RWPE2 (cell line): ENCODE data around the gene PAN3.

Experiments
- ATAC-seq: fragments of 200-7000 bp; cut with Tn5 transposase; 3 replicates; pipeline ENCODE4 v1.9.1; 2021; ENCODE audit warnings: low read depth
- DNase-seq: peaks from one replicate; pipeline ENCODE4 v3.0.0-alpha.2; 2020; ENCODE audit warnings: low spot score
- H3K27ac ChIP-seq: fragments of 450-650 bp; 2 replicates; pipeline ENCODE4 v1.5.1; 2017; ENCODE audit warnings: mild to moderate bottlenecking; ENCODE audit not compliant: poor library complexity, severe bottlenecking
- H3K27me3 ChIP-seq: fragments of 250-450 bp; sonication (Bioruptor Pico); 2 replicates; pipeline ENCODE4 v1.5.1; 2021; ENCODE audit warnings: mild to moderate bottlenecking, moderate library complexity; ENCODE audit not compliant: insufficient read depth, poor library complexity, severe bottlenecking
- H3K36me3 ChIP-seq: fragments of 250-450 bp; sonication (Bioruptor Pico); 2 replicates; pipeline ENCODE4 v1.5.1; 2020; ENCODE audit warnings: low read depth, mild to moderate bottlenecking, moderate library complexity
- H3K4me1 ChIP-seq: fragments of 250-450 bp; sonication (Bioruptor Pico); 2 replicates; pipeline ENCODE4 v1.5.1; 2021; ENCODE audit warnings: mild to moderate bottlenecking, moderate library complexity; ENCODE audit not compliant: insufficient read depth, poor library complexity, severe bottlenecking
- H3K4me3 ChIP-seq: fragments of 250-450 bp; sonication (Bioruptor Pico); 2 replicates; pipeline ENCODE4 v1.5.1; 2021; ENCODE audit warnings: mild to moderate bottlenecking, moderate library complexity; ENCODE audit not compliant: severe bottlenecking
- H3K9me3 ChIP-seq: fragments of 250-450 bp; sonication (Bioruptor Pico); 2 replicates; pipeline ENCODE4 v1.5.1; 2021; ENCODE audit warnings: mild to moderate bottlenecking, moderate library complexity; ENCODE audit not compliant: severe bottlenecking
- CTCF ChIP-seq: fragments of 450-650 bp; IDR thresholded peaks from one replicate; pipeline ENCODE4 v1.5.1; 2017; ENCODE audit warnings: mild to moderate bottlenecking, moderate library complexity; ENCODE audit not compliant: poor library complexity, severe bottlenecking

Gene PAN3

DNA sequence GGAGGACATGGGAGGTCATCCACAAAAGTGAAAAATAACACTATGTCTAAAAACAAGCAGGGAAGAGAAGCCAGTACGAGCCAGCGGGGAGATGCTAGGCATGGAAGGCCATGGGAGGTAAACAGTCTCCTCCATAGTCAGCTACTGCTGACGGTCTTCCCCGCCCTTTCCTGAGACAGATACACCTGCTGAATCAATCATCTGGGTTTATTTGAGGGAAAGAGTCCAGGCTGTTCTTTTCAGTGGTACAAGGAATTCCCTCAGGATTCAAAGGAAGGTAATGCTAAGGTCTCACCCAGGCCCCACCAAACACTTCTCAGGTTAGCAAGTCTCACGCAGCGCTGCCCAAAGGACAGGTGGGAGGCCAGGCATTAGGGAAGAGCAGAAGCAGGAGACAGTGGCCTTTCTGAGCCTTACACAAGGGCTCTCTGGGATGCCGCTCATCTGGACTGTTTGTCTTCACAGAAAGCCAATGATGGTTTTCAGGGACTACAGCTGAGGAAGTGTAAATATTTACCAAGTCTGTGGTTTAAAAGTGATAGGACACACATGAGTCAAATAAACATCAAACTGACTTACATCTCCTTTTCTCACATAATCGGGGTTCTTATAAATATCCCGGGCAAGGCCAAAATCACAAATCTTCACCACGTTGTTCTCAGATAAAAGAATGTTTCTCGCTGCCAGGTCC lies 182.7 kb downstream of the PAN3 start:
- no peak for ATAC-seq
- Histone ChIP-seq H3K27ac (no peak overlapping the region), H3K36me3 (no peaks in the 10 kb centered on the region), H3K4me1 (no peaks in the 10 kb centered on the region), H3K9me3 (no peaks in the 10 kb centered on the region), H3K4me3 (no peak overlapping the region), H3K27me3 (no peaks in the 10 kb centered on the region)
- TF ChIP-seq CTCF, result no peak
- no peak for DNase-seq

- ATAC-seq (no peak), DNase-seq (no peak)
- TF ChIP-seq CTCF, result no peak
- Histone ChIP-seq H3K27me3 (no peaks in the 10 kb centered on the region), H3K4me1 (no peaks in the 10 kb centered on the region), H3K27ac (no peak overlapping the region), H3K9me3 (no peaks in the 10 kb centered on the region), H3K36me3 (no peaks in the 10 kb centered on the region), H3K4me3 (no peak overlapping the region)
Observed at GRCh38 chr13:28321756-28322155, 183.4 kb downstream of the PAN3 start.

- DNase-seq, result no peak
- H3K4me1 ChIP-seq, result no peaks in the 10 kb centered on the region
Observed at GRCh38 chr13:28322256-28322905, 184.0 kb downstream of the PAN3 start.

DNA sequence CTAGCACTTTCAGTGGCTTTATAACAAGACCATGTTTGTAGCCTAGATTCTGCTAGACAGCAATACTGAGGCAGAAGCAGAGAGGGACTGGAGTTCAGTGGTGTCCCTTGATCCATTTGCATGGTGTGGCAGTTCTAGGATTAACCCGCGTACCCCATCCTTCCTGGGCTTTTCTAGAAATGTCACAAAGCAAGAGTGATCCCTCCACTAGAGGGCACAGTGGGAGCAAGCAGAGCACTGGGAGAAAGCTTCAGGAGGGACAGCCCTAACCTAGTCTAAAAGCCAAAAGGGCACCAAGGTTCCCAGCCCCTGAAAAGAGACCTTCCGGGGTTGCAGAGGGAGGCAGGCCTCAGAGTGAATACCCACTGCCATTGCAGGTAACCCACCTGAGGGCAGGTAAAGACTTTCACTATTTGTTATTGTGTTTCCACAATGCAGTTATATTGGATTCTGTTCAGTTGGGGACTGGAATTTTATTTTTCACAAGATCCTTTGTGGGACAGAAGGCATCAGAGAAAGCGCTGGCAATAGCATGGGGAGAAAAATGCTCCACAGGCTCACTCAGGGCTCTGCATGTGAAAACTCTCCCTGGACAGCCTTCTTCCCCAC lies 185.9 kb downstream of the PAN3 start:
- Histone ChIP-seq H3K36me3 (no peaks in the 10 kb centered on the region), H3K27me3 (no peaks in the 10 kb centered on the region), H3K27ac (no peak overlapping the region), H3K9me3 (no peaks in the 10 kb centered on the region), H3K4me3 (no peak overlapping the region), H3K4me1 (no peaks in the 10 kb centered on the region)
- ATAC-seq, result peak; percentile 58
- TF ChIP-seq CTCF, result peak; percentile 77
- DNase-seq, result no peak

More at GRCh38 chr13:28322256-28322905, 184.0 kb downstream of the PAN3 start:
- no peak for ATAC-seq
- Histone ChIP-seq H3K36me3 (no peaks in the 10 kb centered on the region), H3K27ac (no peak overlapping the region), H3K27me3 (no peaks in the 10 kb centered on the region), H3K4me3 (no peak overlapping the region), H3K9me3 (no peaks in the 10 kb centered on the region)
- no peak for TF ChIP-seq CTCF
